ENCODE data around the gene CDKAL1. TPM values are rescaled to one million over a fixed set of nuclear protein-coding genes. Genes with fewer than 3 reads are reported as not detected.

Gene CDKAL1
- total RNA-seq, 4 donors from 2014 or later = 13.5 to 21.2 (median 17.3) TPM

DNA sequence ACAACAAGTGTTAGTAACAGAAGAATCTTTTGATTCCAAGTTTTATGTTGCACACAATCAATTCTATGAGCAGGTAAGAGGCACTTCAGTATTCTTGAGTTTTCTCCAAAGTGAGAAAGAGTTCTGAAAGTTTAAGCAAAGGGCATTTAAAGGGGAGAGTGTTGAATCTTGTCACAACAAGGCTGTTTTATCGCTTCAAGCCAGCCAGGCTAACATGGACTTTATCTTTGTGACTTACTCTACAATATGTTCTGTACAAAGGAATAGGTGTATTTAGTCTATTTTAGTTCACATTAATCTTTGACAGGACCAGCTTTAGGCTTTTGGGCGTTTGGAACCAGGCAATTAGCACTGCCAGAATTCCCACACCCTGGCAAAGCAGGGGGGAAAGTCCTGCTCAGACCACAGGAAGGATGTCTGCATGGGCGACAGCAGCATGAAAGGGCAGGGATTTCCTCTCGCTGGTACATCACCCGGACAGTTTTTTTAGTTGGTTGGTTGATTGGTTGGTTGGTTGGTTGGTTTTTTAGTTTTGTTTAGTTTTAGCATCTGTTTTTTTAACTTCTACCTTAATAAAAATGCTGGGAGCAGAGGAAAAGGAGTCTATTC, 663.9 kb downstream of the CDKAL1 start:
- DNase-seq (ENCODE audit: low spot score in 2 of 2) = no peak
- Histone ChIP-seq H3K36me3 (no peaks in the 10 kb centered on the region), H3K4me3 (no peak overlapping the region), H3K9me3 (no peaks in the 10 kb centered on the region), H3K4me1 (peaks cover 0 to 7% (median 0%) of the 10 kb centered on the region in 4 donors), H3K27ac (no peak overlapping the region), H3K27me3 (no peaks in the 10 kb centered on the region)
- TF ChIP-seq EP300 (IDR thresholded peaks at IDR 0.05) = no peak
- no peak for TF ChIP-seq POLR2A (IDR thresholded peaks at IDR 0.05)
- TF ChIP-seq, protein P1, sequence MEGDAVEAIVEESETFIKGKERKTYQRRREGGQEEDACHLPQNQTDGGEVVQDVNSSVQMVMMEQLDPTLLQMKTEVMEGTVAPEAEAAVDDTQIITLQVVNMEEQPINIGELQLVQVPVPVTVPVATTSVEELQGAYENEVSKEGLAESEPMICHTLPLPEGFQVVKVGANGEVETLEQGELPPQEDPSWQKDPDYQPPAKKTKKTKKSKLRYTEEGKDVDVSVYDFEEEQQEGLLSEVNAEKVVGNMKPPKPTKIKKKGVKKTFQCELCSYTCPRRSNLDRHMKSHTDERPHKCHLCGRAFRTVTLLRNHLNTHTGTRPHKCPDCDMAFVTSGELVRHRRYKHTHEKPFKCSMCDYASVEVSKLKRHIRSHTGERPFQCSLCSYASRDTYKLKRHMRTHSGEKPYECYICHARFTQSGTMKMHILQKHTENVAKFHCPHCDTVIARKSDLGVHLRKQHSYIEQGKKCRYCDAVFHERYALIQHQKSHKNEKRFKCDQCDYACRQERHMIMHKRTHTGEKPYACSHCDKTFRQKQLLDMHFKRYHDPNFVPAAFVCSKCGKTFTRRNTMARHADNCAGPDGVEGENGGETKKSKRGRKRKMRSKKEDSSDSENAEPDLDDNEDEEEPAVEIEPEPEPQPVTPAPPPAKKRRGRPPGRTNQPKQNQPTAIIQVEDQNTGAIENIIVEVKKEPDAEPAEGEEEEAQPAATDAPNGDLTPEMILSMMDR (IDR thresholded peaks at IDR 0.05) = no peak
- 75 to 83% methylated on average over 5 of the region's 5 CpGs for WGBS, 2 donors

DNA sequence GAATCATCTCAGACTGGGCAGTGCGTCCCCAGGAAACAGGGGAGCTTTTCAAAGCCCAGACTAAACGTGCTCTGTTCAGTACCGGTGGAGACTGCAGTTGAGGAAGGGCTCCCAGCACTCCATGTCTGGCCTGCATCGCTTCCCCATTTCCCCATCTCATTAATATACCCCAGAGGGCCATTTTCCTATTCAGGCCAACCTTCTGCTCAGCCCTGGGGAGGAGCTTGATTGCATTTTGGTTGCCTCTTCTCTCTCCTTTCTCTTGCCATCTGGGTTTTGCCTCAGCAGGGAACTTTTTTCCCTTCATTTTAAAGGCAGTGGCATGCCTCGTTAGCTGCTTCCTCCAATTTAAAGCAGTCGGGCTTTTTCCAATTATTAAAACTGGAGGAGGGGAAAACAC, 665.0 kb downstream of the CDKAL1 start:
- 46 to 54% methylated on average over 6 of the region's 6 CpGs for WGBS, 2 donors
- H3K4me3 ChIP-seq = no peak overlapping the region
- no peaks in the 10 kb centered on the region for H3K27me3 ChIP-seq
- TF ChIP-seq EP300 (IDR thresholded peaks at IDR 0.05) = no peak
- TF ChIP-seq, protein P1 (IDR thresholded peaks at IDR 0.05) = no peak
- TF ChIP-seq POLR2A (IDR thresholded peaks at IDR 0.05) = no peak
- peaks cover 0 to 7% (median 0%) of the 10 kb centered on the region in 4 donors for H3K4me1 ChIP-seq
- peaks cover 0 to 8% (median 0%) of the 10 kb centered on the region in 3 donors for H3K36me3 ChIP-seq
- no peak for DNase-seq (ENCODE audit: low spot score in 2 of 2)
- no peaks in the 10 kb centered on the region for H3K9me3 ChIP-seq
- no peak overlapping the region for H3K27ac ChIP-seq

DNA sequence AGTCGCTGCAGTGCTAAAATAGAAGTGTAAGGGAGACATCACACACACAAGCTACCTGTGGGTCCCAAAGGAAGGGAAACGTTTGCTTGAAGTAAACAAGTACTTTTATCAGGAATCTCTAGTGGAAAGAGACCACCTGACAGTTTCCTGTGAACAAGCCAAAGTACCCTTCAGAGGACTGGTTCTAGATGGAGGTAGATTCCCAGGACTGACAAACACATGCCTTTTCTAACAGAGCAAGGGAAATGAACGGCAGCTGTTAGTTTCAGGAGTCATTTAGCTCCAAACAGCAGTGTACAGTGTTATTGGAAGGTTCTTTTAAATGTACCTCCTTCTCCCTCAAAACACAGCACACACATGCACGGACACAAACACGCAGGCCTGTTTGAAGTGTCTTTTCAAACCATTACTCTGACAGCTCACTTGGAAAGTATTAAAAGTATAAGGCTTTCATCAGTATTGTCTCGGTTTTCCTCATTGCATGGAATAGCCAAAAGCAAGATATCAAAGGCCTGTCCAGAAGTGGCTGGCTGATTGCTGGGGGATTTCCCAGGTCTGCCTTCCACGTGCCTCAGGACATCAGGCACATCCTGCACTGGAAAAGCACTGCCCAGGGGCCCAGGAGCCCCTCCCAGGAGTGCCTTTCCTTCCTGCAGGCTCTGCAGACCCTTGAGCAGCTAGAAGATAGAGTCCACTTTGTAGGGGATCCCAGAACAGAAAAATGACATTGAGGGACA, 666.0 kb downstream of the CDKAL1 start:
- Histone ChIP-seq H3K27ac (no peak overlapping the region), H3K27me3 (no peaks in the 10 kb centered on the region), H3K36me3 (peaks cover 0 to 14% (median 0%) of the 10 kb centered on the region in 3 donors), H3K4me1 (peaks cover 0 to 7% (median 0%) of the 10 kb centered on the region in 4 donors), H3K9me3 (no peaks in the 10 kb centered on the region), H3K4me3 (no peak overlapping the region)
- TF ChIP-seq POLR2A (IDR thresholded peaks at IDR 0.05) (no peak), EP300 (IDR thresholded peaks at IDR 0.05) (no peak)
- TF ChIP-seq, protein P1 (IDR thresholded peaks at IDR 0.05) = no peak
- 56 to 61% methylated on average over 7 of the region's 7 CpGs for WGBS, 2 donors
- no peak for DNase-seq (ENCODE audit: low spot score in 2 of 2)

DNA sequence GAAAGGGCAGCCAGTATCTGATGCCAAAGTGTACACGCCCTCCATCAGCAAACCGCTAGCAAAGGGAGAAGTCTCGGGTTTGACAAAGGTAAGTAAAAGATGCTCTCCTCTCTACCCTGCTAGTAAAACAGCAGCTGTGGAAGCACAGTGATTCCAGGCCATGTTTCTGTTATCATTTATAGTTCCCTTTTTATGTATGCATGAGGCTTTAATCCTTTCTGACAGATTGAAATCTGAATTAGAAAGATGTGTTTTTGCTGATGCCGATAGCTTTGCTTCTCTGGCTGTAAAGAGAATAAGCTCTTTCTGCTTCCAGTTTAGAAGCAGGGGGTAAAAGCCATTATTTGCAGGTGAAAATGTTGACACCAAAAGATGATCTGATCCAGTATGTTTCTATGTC, 666.9 kb downstream of the CDKAL1 start:
- Histone ChIP-seq H3K36me3 (peaks cover 0 to 14% (median 0%) of the 10 kb centered on the region in 3 donors), H3K9me3 (no peaks in the 10 kb centered on the region), H3K27me3 (no peaks in the 10 kb centered on the region), H3K27ac (no peak overlapping the region), H3K4me1 (peaks cover 0 to 7% (median 0%) of the 10 kb centered on the region in 4 donors), H3K4me3 (no peak overlapping the region)
- no peak for DNase-seq (ENCODE audit: low spot score in 2 of 2)
- 73 to 74% methylated on average over 4 of the region's 4 CpGs for WGBS, 2 donors
- TF ChIP-seq, protein P1 (IDR thresholded peaks at IDR 0.05) = no peak
- no peak for TF ChIP-seq EP300 (IDR thresholded peaks at IDR 0.05)
- TF ChIP-seq POLR2A (IDR thresholded peaks at IDR 0.05) = no peak

Data from tibial nerve (tissue), 4 donors.